ENCODE measurements around the gene IGFN1. TPM values are rescaled to one million over a fixed set of nuclear protein-coding genes. Genes with fewer than 3 reads are reported as not detected.

The IGFN1 gene
- total RNA-seq, 2 experiments from 2014 or later, result not detected

- Mint-ChIP-seq H3K36me3 (ENCODE audit: low read depth) (peaks cover 2% of the 10 kb centered on the region), H3K4me3 (no peak overlapping the region), H3K9me3 (ENCODE audit: low read depth) (no peaks in the 10 kb centered on the region), H3K4me1 (peaks cover 3% of the 10 kb centered on the region), H3K27me3 (peaks cover 27% of the 10 kb centered on the region), H3K27ac (no peak overlapping the region)
- intact Hi-C loops (cut with DNase I, micrococcal nuclease), result no loop called here
- POLR2A ChIA-PET, result interaction anchor here (1.2 kb wide), 1 partner anchor 21 kb away, joined by 4 read pairs; no protein-coding TSS in a partner anchor
- ATAC-seq (no peak), DNase-seq (no peak)
- CTCF ChIA-PET, result interaction anchor here (0.8 to 2.2 kb wide), 2 partner anchors 20 to 100 kb away, joined by 3 to 5 read pairs; no protein-coding TSS in a partner anchor
Measured at GRCh38 chr1:201261771-201262547, 71.3 kb downstream of the IGFN1 start.

GRCh38 chr1:201262963-201263608 lies 72.5 kb downstream of the IGFN1 start:
- CTCF ChIA-PET, result interaction anchor here (0.8 to 2.2 kb wide), 5 partner anchors 8 to 99 kb away, joined by 3 to 5 read pairs (median 4); no protein-coding TSS in a partner anchor
- Mint-ChIP-seq H3K27me3 (peaks cover 35% of the 10 kb centered on the region), H3K4me3 (no peak overlapping the region), H3K36me3 (ENCODE audit: low read depth) (peaks cover 2% of the 10 kb centered on the region), H3K27ac (no peak overlapping the region), H3K9me3 (ENCODE audit: low read depth) (no peaks in the 10 kb centered on the region), H3K4me1 (peaks cover 3% of the 10 kb centered on the region)
- no peak for DNase-seq
- intact Hi-C loops (cut with DNase I, micrococcal nuclease), result no loop called here
- POLR2A ChIA-PET, result interaction anchor here (1.2 kb wide), 1 partner anchor 20 kb away, joined by 4 read pairs; no protein-coding TSS in a partner anchor
- no peak for ATAC-seq

GRCh38 chr1:201264072-201264471 lies 73.4 kb downstream of the IGFN1 start:
- Mint-ChIP-seq H3K4me1 (peaks cover 3% of the 10 kb centered on the region), H3K9me3 (ENCODE audit: low read depth) (no peaks in the 10 kb centered on the region), H3K27me3 (peaks cover 36% of the 10 kb centered on the region), H3K4me3 (no peak overlapping the region), H3K27ac (no peak overlapping the region), H3K36me3 (ENCODE audit: low read depth) (peaks cover 2% of the 10 kb centered on the region)
- intact Hi-C loops (cut with DNase I, micrococcal nuclease), result no loop called here
- ChIA-PET POLR2A (no interaction called here), CTCF (interaction anchor here (0.5 kb wide), 1 partner anchor 37 kb away, joined by 4 read pairs; no protein-coding TSS in a partner anchor)
- no peak for ATAC-seq
- DNase-seq, result no peak

GRCh38 chr1:201264554-201264953 lies 73.9 kb downstream of the IGFN1 start:
- Mint-ChIP-seq H3K36me3 (ENCODE audit: low read depth) (peaks cover 2% of the 10 kb centered on the region), H3K27ac (no peak overlapping the region), H3K9me3 (ENCODE audit: low read depth) (no peaks in the 10 kb centered on the region), H3K4me1 (peaks cover 3% of the 10 kb centered on the region), H3K4me3 (no peak overlapping the region), H3K27me3 (peaks cover 36% of the 10 kb centered on the region)
- no peak for DNase-seq
- ChIA-PET CTCF (interaction anchor here (0.5 kb wide), 1 partner anchor 37 kb away, joined by 4 read pairs; no protein-coding TSS in a partner anchor), POLR2A (no interaction called here)
- intact Hi-C loops (cut with DNase I, micrococcal nuclease), result no loop called here
- no peak for ATAC-seq

- POLR2A ChIA-PET, result no interaction called here
- CTCF ChIA-PET, result no interaction called here
- Mint-ChIP-seq H3K27ac (no peak overlapping the region), H3K4me1 (no peaks in the 10 kb centered on the region), H3K9me3 (ENCODE audit: low read depth) (no peaks in the 10 kb centered on the region), H3K4me3 (no peak overlapping the region), H3K27me3 (peaks cover 31% of the 10 kb centered on the region), H3K36me3 (ENCODE audit: low read depth) (no peaks in the 10 kb centered on the region)
- DNase-seq (no peak), ATAC-seq (no peak)
- intact Hi-C loops (cut with DNase I, micrococcal nuclease), result no loop called here
Measured at GRCh38 chr1:201265756-201266155, 75.1 kb downstream of the IGFN1 start.

GRCh38 chr1:201266276-201266675 lies 75.7 kb downstream of the IGFN1 start:
- CTCF ChIA-PET, result interaction anchor here (0.5 kb wide), 1 partner anchor 532 kb away, joined by 4 read pairs; no protein-coding TSS in a partner anchor
- no peaks in the 10 kb centered on the region for H3K36me3 Mint-ChIP-seq (ENCODE audit: low read depth)
- H3K27ac Mint-ChIP-seq, result no peak overlapping the region
- no peaks in the 10 kb centered on the region for H3K4me1 Mint-ChIP-seq
- DNase-seq, result no peak
- no peak for ATAC-seq
- H3K27me3 Mint-ChIP-seq, result peaks cover 30% of the 10 kb centered on the region
- H3K9me3 Mint-ChIP-seq (ENCODE audit: low read depth), result no peaks in the 10 kb centered on the region
- intact Hi-C loops (cut with DNase I, micrococcal nuclease), result no loop called here
- POLR2A ChIA-PET, result no interaction called here
- no peak overlapping the region for H3K4me3 Mint-ChIP-seq

- H3K36me3 Mint-ChIP-seq (ENCODE audit: low read depth), result no peaks in the 10 kb centered on the region
- no peak overlapping the region for H3K27ac Mint-ChIP-seq
- intact Hi-C loops (cut with DNase I, micrococcal nuclease), result no loop called here
- ATAC-seq (peak; percentile 49), DNase-seq (no peak)
- no peak overlapping the region for H3K4me3 Mint-ChIP-seq
- ChIA-PET CTCF (interaction anchor here (0.5 kb wide), 2 partner anchors 532 to 975 kb away, joined by 3 to 4 read pairs; no protein-coding TSS in a partner anchor), POLR2A (no interaction called here)
- peaks cover 27% of the 10 kb centered on the region for H3K27me3 Mint-ChIP-seq
- no peaks in the 10 kb centered on the region for H3K4me1 Mint-ChIP-seq
- no peaks in the 10 kb centered on the region for H3K9me3 Mint-ChIP-seq (ENCODE audit: low read depth)
Measured at GRCh38 chr1:201266774-201267173, 76.2 kb downstream of the IGFN1 start.

GRCh38 chr1:201267481-201268229 lies 77.0 kb downstream of the IGFN1 start:
- Mint-ChIP-seq H3K4me1 (no peaks in the 10 kb centered on the region), H3K27ac (no peak overlapping the region), H3K4me3 (no peak overlapping the region), H3K36me3 (ENCODE audit: low read depth) (no peaks in the 10 kb centered on the region), H3K9me3 (ENCODE audit: low read depth) (no peaks in the 10 kb centered on the region), H3K27me3 (peaks cover 24% of the 10 kb centered on the region)
- intact Hi-C loops (cut with DNase I, micrococcal nuclease), result no loop called here
- no peak for DNase-seq
- ChIA-PET POLR2A (no interaction called here), CTCF (no interaction called here)
- ATAC-seq, result peak; percentile 44

GRCh38 chr1:201268604-201269151 lies 78.1 kb downstream of the IGFN1 start:
- no peak for DNase-seq
- no peak overlapping the region for H3K27ac Mint-ChIP-seq

GRCh38 chr1:201269281-201269680 lies 78.7 kb downstream of the IGFN1 start:
- ATAC-seq (no peak), DNase-seq (no peak)
- H3K4me3 Mint-ChIP-seq, result no peak overlapping the region
- POLR2A ChIA-PET, result no interaction called here
- H3K27me3 Mint-ChIP-seq, result peaks cover 23% of the 10 kb centered on the region
- H3K27ac Mint-ChIP-seq, result no peak overlapping the region
- no peaks in the 10 kb centered on the region for H3K4me1 Mint-ChIP-seq
- CTCF ChIA-PET, result no interaction called here
- H3K36me3 Mint-ChIP-seq (ENCODE audit: low read depth), result no peaks in the 10 kb centered on the region
- intact Hi-C loops (cut with DNase I, micrococcal nuclease), result no loop called here
- H3K9me3 Mint-ChIP-seq (ENCODE audit: low read depth), result no peaks in the 10 kb centered on the region

More at GRCh38 chr1:201268604-201269151, 78.1 kb downstream of the IGFN1 start:
- Mint-ChIP-seq H3K4me3 (no peak overlapping the region), H3K9me3 (ENCODE audit: low read depth) (no peaks in the 10 kb centered on the region), H3K36me3 (ENCODE audit: low read depth) (no peaks in the 10 kb centered on the region), H3K4me1 (no peaks in the 10 kb centered on the region), H3K27me3 (peaks cover 24% of the 10 kb centered on the region)
- ATAC-seq, result no peak
- CTCF ChIA-PET, result no interaction called here
- intact Hi-C loops (cut with DNase I, micrococcal nuclease), result no loop called here
- POLR2A ChIA-PET, result no interaction called here

GRCh38 chr1:201269900-201270410 lies 79.3 kb downstream of the IGFN1 start:
- Mint-ChIP-seq H3K9me3 (ENCODE audit: low read depth) (no peaks in the 10 kb centered on the region), H3K27me3 (peaks cover 19% of the 10 kb centered on the region), H3K4me3 (no peak overlapping the region), H3K27ac (no peak overlapping the region), H3K36me3 (ENCODE audit: low read depth) (no peaks in the 10 kb centered on the region), H3K4me1 (no peaks in the 10 kb centered on the region)
- no peak for ATAC-seq
- intact Hi-C loops (cut with DNase I, micrococcal nuclease), result no loop called here
- no peak for DNase-seq
- CTCF ChIA-PET, result no interaction called here
- POLR2A ChIA-PET, result no interaction called here

Data from activated CD4-positive, alpha-beta T cell treated with anti-CD3 and anti-CD28 coated beads for 36 hours (primary cell).